HEK293 (cell line): ENCODE data around the gene SCN1A.

Experiments
- CTCF ChIP-seq: fragments of 450-650 bp; formaldehyde crosslinking; IDR thresholded peaks from 2 replicates; pipeline ENCODE4 v1.5.1; 2016; ENCODE audit warnings: missing biosample characterization, missing genetic modification characterization
- KLF9 ChIP-seq: fragments of 450-650 bp; formaldehyde crosslinking; IDR thresholded peaks from 2 replicates; pipeline ENCODE4 v1.5.1; 2016; ENCODE audit warnings: missing biosample characterization, missing genetic modification characterization, low read depth
- PBX3 ChIP-seq: sonication (generic); formaldehyde crosslinking; IDR thresholded peaks from 2 replicates; pipeline ENCODE4 v1.8.1; 2022; ENCODE audit warnings: mild to moderate bottlenecking, moderate library complexity, missing genetic modification reagents
- PRDM2 ChIP-seq: fragments of 450-650 bp; formaldehyde crosslinking; IDR thresholded peaks from 2 replicates; pipeline ENCODE4 v1.5.1; 2016; ENCODE audit warnings: missing biosample characterization, missing genetic modification characterization, borderline replicate concordance
- REST ChIP-seq: fragments of 450-650 bp; formaldehyde crosslinking; IDR thresholded peaks from 2 replicates; pipeline ENCODE4 v1.5.1; 2016; ENCODE audit warnings: missing biosample characterization, missing genetic modification characterization
- SP3 ChIP-seq: fragments of 450-650 bp; formaldehyde crosslinking; IDR thresholded peaks from 2 replicates; pipeline ENCODE4 v1.5.1; 2016; ENCODE audit warnings: missing biosample characterization, missing genetic modification characterization
- ZBTB8A ChIP-seq: fragments of 450-650 bp; formaldehyde crosslinking; IDR thresholded peaks from 2 replicates; pipeline ENCODE4 v1.5.1; 2016; ENCODE audit warnings: missing biosample characterization, missing genetic modification characterization
- ZNF23 ChIP-seq: fragments of 450-650 bp; formaldehyde crosslinking; IDR thresholded peaks from 2 replicates; pipeline ENCODE4 v1.5.1; 2016; ENCODE audit warnings: missing biosample characterization, missing genetic modification characterization, borderline replicate concordance
- ZNF239 ChIP-seq: fragments of 450-650 bp; formaldehyde crosslinking; IDR thresholded peaks from 2 replicates; pipeline ENCODE4 v1.5.1; 2016; ENCODE audit warnings: missing biosample characterization, missing genetic modification characterization
- ZNF274 ChIP-seq, 2 experiments: fragments of 200-500 bp in 1 of 2; fragments of 450-650 bp in 1 of 2; sonication (Bioruptor generic) in 1 of 2; formaldehyde crosslinking in 1 of 2; IDR thresholded peaks; 2 replicates each; pipeline versions ENCODE4 v1.5.1 to v1.6.1; 2014 to 2016; ENCODE audit warnings: borderline replicate concordance in 1 of 2, inconsistent platforms in 1 of 2, low read length in 1 of 2, missing biosample characterization in 1 of 2, missing genetic modification characterization in 1 of 2
- ZNF449 ChIP-seq: fragments of 450-650 bp; formaldehyde crosslinking; IDR thresholded peaks from 2 replicates; pipeline ENCODE4 v1.5.1; 2017; ENCODE audit warnings: missing biosample characterization, mild to moderate bottlenecking, missing genetic modification characterization, moderate library complexity
- ZNF560 ChIP-seq: fragments of 450-650 bp; formaldehyde crosslinking; IDR thresholded peaks from 2 replicates; pipeline ENCODE4 v1.5.1; 2017; ENCODE audit warnings: missing biosample characterization, missing genetic modification characterization, borderline replicate concordance
- ZNF629 ChIP-seq: fragments of 450-650 bp; formaldehyde crosslinking; IDR thresholded peaks from 2 replicates; pipeline ENCODE4 v1.5.1; 2017; ENCODE audit warnings: missing biosample characterization, missing genetic modification characterization

GRCh38 chr2:166138144-166138543 is 10.3 kb upstream of the SCN1A start:
- TF ChIP-seq CTCF (tag by site-specific recombination) (no peak), PRDM2 (tag by site-specific recombination) (no peak), ZNF560 (tag by site-specific recombination) (no peak), ZNF23 (tag by site-specific recombination) (no peak), ZNF274 (IDR thresholded peaks at IDR 0.05; ENCODE audit: low read length) (no peak), ZNF274 (tag by site-specific recombination; IDR thresholded peaks at IDR 0.05; ENCODE audit: borderline replicate concordance) (no peak), ZBTB8A (tag by site-specific recombination) (no peak), ZNF449 (no peak), ZNF239 (no peak), PBX3 (CRISPR knock-in tag) (no peak), KLF9 (tag by site-specific recombination) (no peak), REST (tag by site-specific recombination) (no peak), ZNF629 (no peak), SP3 (tag by site-specific recombination) (no peak)
